OCI-LY1 (cell line): Measurements from ENCODE around the gene FTCD.

ENCODE experiments used
- H2AFZ ChIP-seq: fragments of 200-600 bp; sonication (generic), shearing (Covaris generic); 2 replicates; pipeline ENCODE4 v1.6.0; 2014; ENCODE audit warnings: antibody characterized with exemption, mild to moderate bottlenecking, low read length
- H3F3A ChIP-seq: fragments of 200-600 bp; sonication (generic), shearing (Covaris generic); 2 replicates; pipeline ENCODE4 v1.6.0; 2014; ENCODE audit warnings: mild to moderate bottlenecking, antibody characterized with exemption, low read length, moderate library complexity; ENCODE audit not compliant: insufficient read depth
- H3K27ac ChIP-seq: fragments of 200-600 bp; sonication (generic); 2 replicates; pipeline ENCODE4 v1.5.1; 2014; ENCODE audit warnings: low read length, mixed run types, mild to moderate bottlenecking, low read depth; ENCODE audit not compliant: poor library complexity, severe bottlenecking
- H3K27me3 ChIP-seq: fragments of 200-600 bp; sonication (generic); 2 replicates; pipeline ENCODE4 v1.6.0; 2014; ENCODE audit warnings: antibody characterized with exemption, mild to moderate bottlenecking, low read length, moderate library complexity; ENCODE audit not compliant: insufficient read depth
- H3K36me3 ChIP-seq: fragments of 200-600 bp; sonication (generic); 2 replicates; pipeline ENCODE4 v1.6.1; 2014; ENCODE audit warnings: mild to moderate bottlenecking, antibody characterized with exemption, low read length, moderate library complexity, mixed read lengths; ENCODE audit not compliant: insufficient read depth
- H3K4me1 ChIP-seq: fragments of 200-600 bp; sonication (generic); 2 replicates; pipeline ENCODE4 v1.5.1; 2014; ENCODE audit warnings: mild to moderate bottlenecking, low read length, moderate library complexity; ENCODE audit not compliant: insufficient read depth, severe bottlenecking
- H3K4me2 ChIP-seq: fragments of 200-600 bp; sonication (generic), shearing (Covaris generic); 2 replicates; pipeline ENCODE4 v1.6.1; 2014; ENCODE audit warnings: low read length
- H3K4me3 ChIP-seq: fragments of 200-600 bp; sonication (generic); 2 replicates; pipeline ENCODE4 v1.5.1; 2014; ENCODE audit warnings: low read length, low read depth, mild to moderate bottlenecking, mixed read lengths; ENCODE audit not compliant: poor library complexity, severe bottlenecking
- H3K79me2 ChIP-seq: fragments of 200-600 bp; shearing (Covaris generic); 2 replicates; pipeline ENCODE4 v1.6.1; 2016; ENCODE audit warnings: mixed run types, low read length, mixed read lengths; ENCODE audit not compliant: insufficient read depth
- H3K9ac ChIP-seq: fragments of 200-600 bp; sonication (generic), shearing (Covaris generic); 2 replicates; pipeline ENCODE4 v1.6.1; 2014; ENCODE audit warnings: mild to moderate bottlenecking, low read length, mixed read lengths
- H3K9me2 ChIP-seq: fragments of 200-600 bp; sonication (generic), shearing (Covaris generic); 2 replicates; pipeline ENCODE4 v1.6.1; 2014; ENCODE audit warnings: low read depth, mild to moderate bottlenecking, low read length, mixed read lengths
- H3K9me3 ChIP-seq: fragments of 200-600 bp; shearing (Covaris generic); 2 replicates; pipeline ENCODE4 v1.6.1; 2014; ENCODE audit warnings: low read length, mixed read lengths
- H4K20me1 ChIP-seq: fragments of 200-600 bp; sonication (generic), shearing (Covaris generic); 2 replicates; pipeline ENCODE4 v1.6.0; 2016; ENCODE audit warnings: mild to moderate bottlenecking, low read length; ENCODE audit not compliant: insufficient read depth
- CTCF ChIP-seq: fragments of 200-600 bp; sonication (generic), shearing (Covaris generic); IDR thresholded peaks from 2 replicates; pipeline ENCODE4 v1.5.1; 2017; ENCODE audit warnings: mild to moderate bottlenecking, antibody characterized with exemption, low read length, moderate library complexity, mixed read lengths
- EZH2 ChIP-seq: fragments of 200-600 bp; sonication (generic), shearing (Covaris generic); IDR thresholded peaks from 2 replicates; pipeline ENCODE4 v1.8.0; 2017; ENCODE audit warnings: borderline replicate concordance, mixed run types, mild to moderate bottlenecking, antibody characterized with exemption, low read length, moderate library complexity, mixed read lengths

The FTCD gene

GRCh38 chr21:46139686-46140085 lies 15.7 kb downstream of the FTCD start:
- 0 out of 2 replicates have a peak, but pooled peaks cover 4% of the 10 kb centered on the region for H3K27me3 ChIP-seq
- H3K9me2 ChIP-seq = no peaks in the 10 kb centered on the region

GRCh38 chr21:46138383-46138970 lies 16.9 kb downstream of the FTCD start:
- H3K4me1 ChIP-seq = no peaks in the 10 kb centered on the region
- no peaks in the 10 kb centered on the region for H3K79me2 ChIP-seq
- no peaks in the 10 kb centered on the region for H3K9me2 ChIP-seq
- no peak overlapping the region for H2AFZ ChIP-seq
- no peak for TF ChIP-seq EZH2
- TF ChIP-seq CTCF = no peak
- no peak overlapping the region for H3K4me2 ChIP-seq
- H3K9ac ChIP-seq = no peak overlapping the region
- H4K20me1 ChIP-seq = no peaks in the 10 kb centered on the region
- no peaks in the 10 kb centered on the region for H3K9me3 ChIP-seq
- no peaks in the 10 kb centered on the region for H3F3A ChIP-seq
- H3K4me3 ChIP-seq = no peak overlapping the region
- H3K27me3 ChIP-seq = 0 out of 2 replicates have a peak, but pooled peaks cover 4% of the 10 kb centered on the region
- no peaks in the 10 kb centered on the region for H3K36me3 ChIP-seq
- H3K27ac ChIP-seq = no peak overlapping the region

More at GRCh38 chr21:46139686-46140085, 15.7 kb downstream of the FTCD start:
- H4K20me1 ChIP-seq = no peaks in the 10 kb centered on the region
- H3F3A ChIP-seq = no peaks in the 10 kb centered on the region
- TF ChIP-seq EZH2 (no peak), CTCF (no peak)
- H2AFZ ChIP-seq = no peak overlapping the region
- peaks cover 6% of the 10 kb centered on the region for H3K4me1 ChIP-seq
- no peaks in the 10 kb centered on the region for H3K9me3 ChIP-seq
- no peak overlapping the region for H3K4me3 ChIP-seq
- H3K4me2 ChIP-seq = no peak overlapping the region
- no peak overlapping the region for H3K27ac ChIP-seq
- no peak overlapping the region for H3K9ac ChIP-seq
- no peaks in the 10 kb centered on the region for H3K79me2 ChIP-seq
- no peaks in the 10 kb centered on the region for H3K36me3 ChIP-seq

- no peaks in the 10 kb centered on the region for H3K79me2 ChIP-seq
- no peaks in the 10 kb centered on the region for H4K20me1 ChIP-seq
- no peaks in the 10 kb centered on the region for H3K9me2 ChIP-seq
- no peak overlapping the region for H2AFZ ChIP-seq
- no peak overlapping the region for H3K4me3 ChIP-seq
- H3K27me3 ChIP-seq = 0 out of 2 replicates have a peak, but pooled peaks cover 4% of the 10 kb centered on the region
- no peaks in the 10 kb centered on the region for H3K9me3 ChIP-seq
- H3K36me3 ChIP-seq = no peaks in the 10 kb centered on the region
- no peak overlapping the region for H3K9ac ChIP-seq
- no peak overlapping the region for H3K27ac ChIP-seq
- no peak for TF ChIP-seq EZH2
- no peak for TF ChIP-seq CTCF
- H3K4me2 ChIP-seq = no peak overlapping the region
- H3K4me1 ChIP-seq = no peaks in the 10 kb centered on the region
- H3F3A ChIP-seq = no peaks in the 10 kb centered on the region
These were observed 17.5 kb downstream of the FTCD start for GRCh38 chr21:46137908-46138307.
